Muscle of leg (tissue), 11 donors: ENCODE results near the gene SMARCD2. TPM values are rescaled to one million over a fixed set of nuclear protein-coding genes. Genes with fewer than 3 reads are reported as not detected.

Experiments
- DNase-seq: peaks from one replicate; pipeline ENCODE4 v3.0.0; 2013
- H3K27ac ChIP-seq: one replicate; pipeline ENCODE4 v1.5.1; 2013; ENCODE audit warnings: mild to moderate bottlenecking, low read length, control low read depth
- H3K27me3 ChIP-seq: one replicate; pipeline ENCODE4 v1.6.1; 2013; ENCODE audit warnings: low read length; ENCODE audit not compliant: control insufficient read depth, insufficient read depth
- H3K36me3 ChIP-seq: one replicate; pipeline ENCODE4 v1.6.1; 2013; ENCODE audit warnings: low read length; ENCODE audit not compliant: control insufficient read depth, insufficient read depth
- H3K4me1 ChIP-seq: one replicate; pipeline ENCODE4 v1.6.1; 2013; ENCODE audit warnings: low read length; ENCODE audit not compliant: control insufficient read depth, insufficient read depth
- H3K4me3 ChIP-seq: one replicate; pipeline ENCODE4 v1.5.1; 2013; ENCODE audit warnings: low read length, control low read depth
- H3K9me3 ChIP-seq: replicated peaks from 2 replicates; pipeline ENCODE4 v1.6.1; 2013; ENCODE audit warnings: low read depth, low read length; ENCODE audit not compliant: control insufficient read depth
- WGBS: methylation state at CpG from one replicate; pipeline ENCODE4 v1.1.5; 2013; ENCODE audit warnings: missing lambda C conversion rate; ENCODE audit not compliant: insufficient coverage; 5-methylcytosine and 5-hydroxymethylcytosine counted together
- polyA plus RNA-seq, 8 donors: library from polyadenylated mRNA; unstranded; fragments of 120-200 nt; gene quantifications; one replicate each; pipeline versions ENCODE4 v1.2.1 to v1.2.3, GENCODE V29; 2013; ENCODE audit warnings: inconsistent platforms in 1 of 8, low replicate concordance in 1 of 8; ENCODE audit not compliant: insufficient read length in 8 of 8, insufficient read depth in 1 of 8
- total RNA-seq: library from RNA; stranded (reverse); fragments of 120-200 nt; gene quantifications from one replicate; pipeline ENCODE4 v1.2.4, GENCODE V29; 2013

The SMARCD2 gene
- total and polyA plus RNA-seq, 9 donors: 24.5 to 41.9 (median 33.6) TPM

DNA sequence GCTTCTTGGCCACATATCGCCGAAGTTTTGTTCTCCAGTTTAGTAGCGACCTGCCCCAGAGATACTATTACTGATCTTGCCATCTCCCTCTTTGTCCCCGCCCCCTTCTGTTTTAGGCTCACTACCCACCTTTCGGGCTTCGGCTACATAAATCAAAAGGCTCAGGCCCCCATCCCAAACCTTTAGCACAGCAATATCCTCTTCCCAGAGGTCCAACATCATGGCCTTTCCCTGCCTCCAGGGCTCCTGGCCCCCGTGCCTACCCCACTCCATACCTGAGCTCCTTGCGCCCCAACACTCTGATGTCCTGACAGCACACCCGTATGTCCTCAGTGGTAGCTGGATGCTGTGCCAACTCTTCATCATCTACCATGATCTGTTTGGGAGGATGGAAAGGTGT is 18.1 kb downstream of the SMARCD2 start:
- Histone ChIP-seq H3K4me1 (peaks cover 15% of the 10 kb centered on the region), H3K4me3 (no peak overlapping the region), H3K36me3 (peaks cover 65% of the 10 kb centered on the region), H3K9me3 (no peaks in the 10 kb centered on the region), H3K27me3 (no peaks in the 10 kb centered on the region), H3K27ac (no peak overlapping the region)
- WGBS: 95% methylated on average over 7 of the region's 9 CpGs
- no peak for DNase-seq

GRCh38 chr17:63823659-63824331 is 18.7 kb downstream of the SMARCD2 start:
- no peak overlapping the region for H3K27ac ChIP-seq
- no peak overlapping the region for H3K4me3 ChIP-seq
- no peak for DNase-seq
- peaks cover 15% of the 10 kb centered on the region for H3K4me1 ChIP-seq
- H3K27me3 ChIP-seq: no peaks in the 10 kb centered on the region
- peaks cover 63% of the 10 kb centered on the region for H3K36me3 ChIP-seq
- no peaks in the 10 kb centered on the region for H3K9me3 ChIP-seq
- 90% methylated on average over 8 of the region's 13 CpGs for WGBS

- no peaks in the 10 kb centered on the region for H3K27me3 ChIP-seq
- H3K4me3 ChIP-seq: no peak overlapping the region
- DNase-seq: no peak
- no peak overlapping the region for H3K27ac ChIP-seq
- H3K36me3 ChIP-seq: peaks cover 75% of the 10 kb centered on the region
- peaks cover 10% of the 10 kb centered on the region for H3K4me1 ChIP-seq
- H3K9me3 ChIP-seq: no peaks in the 10 kb centered on the region
Observed at GRCh38 chr17:63822537-63822936, 19.9 kb downstream of the SMARCD2 start.

GRCh38 chr17:63821804-63822203 is 20.7 kb downstream of the SMARCD2 start:
- DNase-seq: no peak
- Histone ChIP-seq H3K27ac (no peak overlapping the region), H3K27me3 (no peaks in the 10 kb centered on the region), H3K36me3 (peaks cover 82% of the 10 kb centered on the region), H3K4me1 (peaks cover 10% of the 10 kb centered on the region), H3K4me3 (no peak overlapping the region), H3K9me3 (no peaks in the 10 kb centered on the region)
- WGBS: 80% methylated on average over 4 of the region's 6 CpGs

DNA sequence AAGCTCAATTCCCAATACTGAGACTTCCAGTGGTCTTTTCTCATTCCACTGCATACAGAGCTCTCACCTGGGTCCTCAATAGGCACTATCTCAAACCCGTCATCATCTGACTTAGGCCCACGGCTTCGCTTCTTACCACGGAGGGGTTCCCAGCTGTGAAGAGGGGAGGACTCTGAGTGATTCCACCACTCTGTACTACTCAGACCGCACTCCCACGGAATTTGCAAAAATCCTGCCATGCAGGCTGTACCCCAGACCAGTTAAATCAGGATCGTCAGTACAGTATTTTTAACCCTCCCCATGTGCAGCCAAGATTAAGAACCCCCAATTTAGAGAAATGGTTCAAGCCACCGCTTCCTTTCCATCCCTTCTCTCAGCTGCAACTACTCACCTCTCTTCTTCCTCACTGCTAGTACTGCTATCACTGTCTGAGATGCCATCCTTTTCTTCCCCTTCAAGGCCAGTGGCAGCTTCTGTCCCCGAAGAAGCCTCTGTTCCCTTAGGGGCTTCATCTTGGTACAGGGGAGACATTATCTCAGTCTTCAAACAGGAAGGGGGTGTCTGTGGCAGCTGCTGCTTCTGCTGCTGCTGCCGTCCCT is 21.4 kb downstream of the SMARCD2 start:
- H3K9me3 ChIP-seq: no peaks in the 10 kb centered on the region
- H3K4me3 ChIP-seq: no peak overlapping the region
- no peak for DNase-seq
- no peak overlapping the region for H3K27ac ChIP-seq
- 87% methylated on average over 8 of the region's 10 CpGs for WGBS
- H3K27me3 ChIP-seq: no peaks in the 10 kb centered on the region
- peaks cover 90% of the 10 kb centered on the region for H3K36me3 ChIP-seq
- H3K4me1 ChIP-seq: peaks cover 5% of the 10 kb centered on the region

DNA sequence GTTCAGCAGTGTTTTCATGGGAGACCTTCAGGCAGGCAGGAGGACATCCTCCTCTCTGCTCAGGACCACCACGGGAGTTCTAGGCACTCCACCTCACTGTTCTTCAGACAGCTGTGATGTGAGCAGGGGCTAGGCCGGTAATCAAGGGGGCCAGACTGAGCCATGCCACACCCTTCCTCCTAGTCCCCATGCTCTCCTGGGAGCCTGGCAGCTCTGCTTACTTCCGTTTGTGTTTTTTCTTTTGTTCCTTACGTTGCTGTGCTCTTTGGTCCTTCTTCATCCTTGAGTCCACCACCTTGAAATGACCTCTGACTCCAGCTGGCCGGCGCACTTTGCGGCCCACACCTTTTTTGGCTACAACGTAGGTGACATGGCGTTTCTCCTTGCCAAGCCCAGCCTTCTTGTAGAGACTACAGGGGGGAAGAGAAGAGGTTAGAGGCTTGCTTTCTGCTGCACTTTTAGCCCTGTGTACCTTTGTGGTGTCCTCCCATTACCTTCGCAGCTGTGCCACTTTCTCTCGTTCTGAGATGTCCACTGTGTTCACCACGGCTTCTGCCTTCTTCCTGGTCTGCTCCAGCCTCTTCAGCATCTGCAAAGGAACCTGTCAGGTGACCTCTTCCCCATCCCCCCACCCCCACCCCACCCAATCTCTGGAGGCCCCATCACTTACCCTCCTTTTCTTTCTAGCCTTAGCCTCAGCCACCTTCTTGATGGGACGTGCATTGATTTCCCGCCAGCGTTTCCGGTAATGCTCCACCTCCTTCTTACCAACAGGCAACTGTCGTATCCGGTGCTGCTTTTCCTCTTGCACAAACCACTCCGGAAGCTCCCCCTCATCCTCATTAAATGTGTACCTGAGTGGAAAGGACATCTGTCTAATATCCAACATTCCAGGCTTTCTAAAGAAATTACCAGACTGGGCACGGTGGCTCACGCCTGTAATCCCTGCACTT is 22.6 kb downstream of the SMARCD2 start:
- Histone ChIP-seq H3K9me3 (no peaks in the 10 kb centered on the region), H3K27me3 (no peaks in the 10 kb centered on the region), H3K4me1 (no peaks in the 10 kb centered on the region), H3K4me3 (no peak overlapping the region), H3K36me3 (peaks cover 91% of the 10 kb centered on the region), H3K27ac (no peak overlapping the region)
- 77% methylated on average over 12 of the region's 21 CpGs for WGBS
- no peak for DNase-seq

DNA sequence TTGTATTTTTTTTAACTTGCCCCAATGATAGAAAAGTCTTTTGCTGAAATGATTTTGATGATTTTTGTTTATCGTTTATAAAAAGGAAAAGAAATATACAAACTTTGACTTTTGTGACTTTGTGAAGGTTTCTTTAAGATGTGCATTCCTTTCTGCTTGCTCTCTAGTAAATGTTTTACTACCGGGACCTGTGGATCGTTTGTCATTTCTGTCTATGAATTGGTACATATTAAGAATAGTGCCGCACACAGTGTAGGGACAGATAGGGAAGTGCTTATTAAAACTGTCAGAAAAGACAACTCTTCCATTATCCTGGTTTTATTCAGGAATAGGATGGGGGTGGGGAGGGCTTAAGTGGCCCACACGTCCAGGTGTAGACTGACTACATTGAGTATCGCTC is 23.4 kb downstream of the SMARCD2 start:
- no peaks in the 10 kb centered on the region for H3K9me3 ChIP-seq
- H3K27me3 ChIP-seq: no peaks in the 10 kb centered on the region
- no peaks in the 10 kb centered on the region for H3K4me1 ChIP-seq
- no peak overlapping the region for H3K27ac ChIP-seq
- no peak for DNase-seq
- peaks cover 90% of the 10 kb centered on the region for H3K36me3 ChIP-seq
- WGBS: no CpG with 5 or more reads among the region's 6 CpGs
- H3K4me3 ChIP-seq: no peak overlapping the region

GRCh38 chr17:63817736-63818385 is 24.6 kb downstream of the SMARCD2 start:
- Histone ChIP-seq H3K27me3 (no peaks in the 10 kb centered on the region), H3K27ac (no peak overlapping the region), H3K4me1 (no peaks in the 10 kb centered on the region), H3K4me3 (no peak overlapping the region), H3K36me3 (peaks cover 92% of the 10 kb centered on the region), H3K9me3 (no peaks in the 10 kb centered on the region)
- 96% methylated on average over 27 of the region's 27 CpGs for WGBS
- DNase-seq: no peak

DNA sequence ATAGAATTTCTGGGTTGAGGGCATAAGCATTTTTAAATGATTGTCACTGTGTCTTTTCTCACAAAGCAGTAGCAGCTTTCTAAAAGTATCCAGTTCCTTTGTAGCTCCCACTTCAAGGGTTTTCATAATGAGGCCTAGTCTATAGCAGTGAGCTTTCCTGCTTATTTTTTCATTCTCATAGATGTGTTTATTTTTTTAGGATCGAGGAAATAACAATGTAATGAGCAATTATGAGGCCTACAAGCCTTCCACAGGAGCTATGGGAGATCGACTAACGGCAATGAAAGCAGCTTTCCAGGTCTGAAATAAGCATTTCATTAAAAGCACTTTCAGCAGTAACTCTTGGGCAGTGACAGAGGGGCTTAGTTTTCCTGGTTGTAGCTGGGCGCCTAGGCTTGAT is 25.8 kb downstream of the SMARCD2 start:
- no CpG with 5 or more reads among the region's 4 CpGs for WGBS
- Histone ChIP-seq H3K27ac (no peak overlapping the region), H3K4me1 (no peaks in the 10 kb centered on the region), H3K27me3 (no peaks in the 10 kb centered on the region), H3K36me3 (peaks cover 93% of the 10 kb centered on the region), H3K4me3 (no peak overlapping the region), H3K9me3 (no peaks in the 10 kb centered on the region)
- DNase-seq: no peak

- H3K4me1 ChIP-seq: no peaks in the 10 kb centered on the region
- no peaks in the 10 kb centered on the region for H3K27me3 ChIP-seq
- 79% methylated on average over 1 of the region's 2 CpGs for WGBS
- no peaks in the 10 kb centered on the region for H3K9me3 ChIP-seq
- DNase-seq: no peak
- H3K4me3 ChIP-seq: no peak overlapping the region
- no peak overlapping the region for H3K27ac ChIP-seq
- peaks cover 93% of the 10 kb centered on the region for H3K36me3 ChIP-seq
Observed at GRCh38 chr17:63816123-63816522, 26.4 kb downstream of the SMARCD2 start.
